ENCODE measurements around the gene C12orf60. TPM values are rescaled to one million over a fixed set of nuclear protein-coding genes. Genes with fewer than 3 reads are reported as not detected.

Gene C12orf60
- total RNA-seq, 1 experiment from 2014 or later: 1.8 TPM

DNA sequence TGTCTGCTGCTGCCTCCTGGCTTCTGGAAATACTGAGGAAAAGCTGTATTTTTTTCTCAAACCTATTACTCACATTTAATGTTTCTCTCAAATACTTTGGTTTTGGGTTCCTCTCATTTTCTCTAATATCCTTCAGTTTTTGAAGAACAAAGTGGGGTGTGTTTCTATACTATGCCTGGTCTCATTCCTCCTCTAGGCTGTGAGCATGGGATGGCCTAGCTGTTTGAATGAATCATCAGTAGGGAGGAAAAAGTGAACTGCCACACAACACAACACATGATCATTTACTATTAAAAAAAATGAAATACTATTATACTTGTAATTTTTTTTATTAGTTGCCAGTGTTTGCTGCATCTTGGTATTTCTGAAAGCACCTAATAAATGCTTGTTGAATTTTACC lies 21.8 kb downstream of the C12orf60 start (continued):
- TF ChIP-seq ATF1 (CRISPR knock-in tag; IDR thresholded peaks at IDR 0.05) (no peak), ZNF396 (CRISPR knock-in tag; IDR thresholded peaks at IDR 0.05; ENCODE audit: borderline replicate concordance) (no peak), FOXP1 (CRISPR knock-in tag; IDR thresholded peaks at IDR 0.05; ENCODE audit: borderline replicate concordance) (no peak), NR1H2 (CRISPR knock-in tag; IDR thresholded peaks at IDR 0.05) (no peak), TEAD4 (CRISPR knock-in tag; IDR thresholded peaks at IDR 0.05) (no peak), CREM (CRISPR knock-in tag; IDR thresholded peaks at IDR 0.05) (no peak), HMGA2 (CRISPR knock-in tag; IDR thresholded peaks at IDR 0.05) (no peak), ZBTB21 (CRISPR knock-in tag; IDR thresholded peaks at IDR 0.05; ENCODE audit: borderline replicate concordance) (no peak), NFATC4 (CRISPR knock-in tag; IDR thresholded peaks at IDR 0.05) (no peak)
- TF ChIP-seq, protein P1, sequence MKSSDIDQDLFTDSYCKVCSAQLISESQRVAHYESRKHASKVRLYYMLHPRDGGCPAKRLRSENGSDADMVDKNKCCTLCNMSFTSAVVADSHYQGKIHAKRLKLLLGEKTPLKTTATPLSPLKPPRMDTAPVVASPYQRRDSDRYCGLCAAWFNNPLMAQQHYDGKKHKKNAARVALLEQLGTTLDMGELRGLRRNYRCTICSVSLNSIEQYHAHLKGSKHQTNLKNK (CRISPR knock-in tag; IDR thresholded peaks at IDR 0.05): no peak
- TF ChIP-seq, protein P2, sequence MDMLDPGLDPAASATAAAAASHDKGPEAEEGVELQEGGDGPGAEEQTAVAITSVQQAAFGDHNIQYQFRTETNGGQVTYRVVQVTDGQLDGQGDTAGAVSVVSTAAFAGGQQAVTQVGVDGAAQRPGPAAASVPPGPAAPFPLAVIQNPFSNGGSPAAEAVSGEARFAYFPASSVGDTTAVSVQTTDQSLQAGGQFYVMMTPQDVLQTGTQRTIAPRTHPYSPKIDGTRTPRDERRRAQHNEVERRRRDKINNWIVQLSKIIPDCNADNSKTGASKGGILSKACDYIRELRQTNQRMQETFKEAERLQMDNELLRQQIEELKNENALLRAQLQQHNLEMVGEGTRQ (CRISPR knock-in tag; IDR thresholded peaks at IDR 0.05): no peak

DNA sequence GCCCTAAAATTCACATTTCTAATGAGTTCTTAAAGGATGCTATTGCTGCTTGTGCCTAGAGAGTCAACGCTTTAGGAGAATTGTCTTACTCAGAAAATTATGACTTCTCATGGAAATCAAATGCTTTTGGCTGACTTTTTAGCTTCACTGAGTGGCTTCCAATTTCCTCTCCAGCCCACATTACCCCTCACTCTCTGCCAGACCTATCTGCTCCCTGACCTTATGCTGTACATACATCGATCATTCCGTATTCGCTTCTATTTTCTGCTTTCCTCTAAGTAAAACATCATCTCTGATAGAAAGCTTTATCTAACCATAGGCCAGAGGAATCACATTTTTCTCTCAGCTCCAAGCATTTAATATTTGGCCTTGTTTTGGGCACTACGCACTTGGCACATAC lies 23.0 kb downstream of the C12orf60 start:
- peaks cover 6% of the 10 kb centered on the region for H3K4me1 Mint-ChIP-seq
- no peaks in the 10 kb centered on the region for H3K27me3 Mint-ChIP-seq (ENCODE audit: low read depth)
- H3K9me3 Mint-ChIP-seq: peaks cover 4% of the 10 kb centered on the region; the same call in 1 of the 2 replicates
- H3K27ac Mint-ChIP-seq: no peak overlapping the region
- TF ChIP-seq EMX1 (CRISPR knock-in tag; IDR thresholded peaks at IDR 0.05): no peak
- no peak for TF ChIP-seq SMAD4 (CRISPR knock-in tag; IDR thresholded peaks at IDR 0.05)
- no peak for TF ChIP-seq CREM (CRISPR knock-in tag; IDR thresholded peaks at IDR 0.05)
- TF ChIP-seq TEAD4 (CRISPR knock-in tag; IDR thresholded peaks at IDR 0.05): no peak
- no peak for TF ChIP-seq TP53 (CRISPR knock-in tag; IDR thresholded peaks at IDR 0.05)
- TF ChIP-seq, protein P3, sequence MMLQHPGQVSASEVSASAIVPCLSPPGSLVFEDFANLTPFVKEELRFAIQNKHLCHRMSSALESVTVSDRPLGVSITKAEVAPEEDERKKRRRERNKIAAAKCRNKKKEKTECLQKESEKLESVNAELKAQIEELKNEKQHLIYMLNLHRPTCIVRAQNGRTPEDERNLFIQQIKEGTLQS (CRISPR knock-in tag; conservative IDR thresholded peaks at IDR 0.05): no peak
- TF ChIP-seq, protein P4, sequence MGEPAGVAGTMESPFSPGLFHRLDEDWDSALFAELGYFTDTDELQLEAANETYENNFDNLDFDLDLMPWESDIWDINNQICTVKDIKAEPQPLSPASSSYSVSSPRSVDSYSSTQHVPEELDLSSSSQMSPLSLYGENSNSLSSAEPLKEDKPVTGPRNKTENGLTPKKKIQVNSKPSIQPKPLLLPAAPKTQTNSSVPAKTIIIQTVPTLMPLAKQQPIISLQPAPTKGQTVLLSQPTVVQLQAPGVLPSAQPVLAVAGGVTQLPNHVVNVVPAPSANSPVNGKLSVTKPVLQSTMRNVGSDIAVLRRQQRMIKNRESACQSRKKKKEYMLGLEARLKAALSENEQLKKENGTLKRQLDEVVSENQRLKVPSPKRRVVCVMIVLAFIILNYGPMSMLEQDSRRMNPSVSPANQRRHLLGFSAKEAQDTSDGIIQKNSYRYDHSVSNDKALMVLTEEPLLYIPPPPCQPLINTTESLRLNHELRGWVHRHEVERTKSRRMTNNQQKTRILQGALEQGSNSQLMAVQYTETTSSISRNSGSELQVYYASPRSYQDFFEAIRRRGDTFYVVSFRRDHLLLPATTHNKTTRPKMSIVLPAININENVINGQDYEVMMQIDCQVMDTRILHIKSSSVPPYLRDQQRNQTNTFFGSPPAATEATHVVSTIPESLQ (CRISPR knock-in tag; IDR thresholded peaks at IDR 0.05): no peak
- TF ChIP-seq, protein P5, sequence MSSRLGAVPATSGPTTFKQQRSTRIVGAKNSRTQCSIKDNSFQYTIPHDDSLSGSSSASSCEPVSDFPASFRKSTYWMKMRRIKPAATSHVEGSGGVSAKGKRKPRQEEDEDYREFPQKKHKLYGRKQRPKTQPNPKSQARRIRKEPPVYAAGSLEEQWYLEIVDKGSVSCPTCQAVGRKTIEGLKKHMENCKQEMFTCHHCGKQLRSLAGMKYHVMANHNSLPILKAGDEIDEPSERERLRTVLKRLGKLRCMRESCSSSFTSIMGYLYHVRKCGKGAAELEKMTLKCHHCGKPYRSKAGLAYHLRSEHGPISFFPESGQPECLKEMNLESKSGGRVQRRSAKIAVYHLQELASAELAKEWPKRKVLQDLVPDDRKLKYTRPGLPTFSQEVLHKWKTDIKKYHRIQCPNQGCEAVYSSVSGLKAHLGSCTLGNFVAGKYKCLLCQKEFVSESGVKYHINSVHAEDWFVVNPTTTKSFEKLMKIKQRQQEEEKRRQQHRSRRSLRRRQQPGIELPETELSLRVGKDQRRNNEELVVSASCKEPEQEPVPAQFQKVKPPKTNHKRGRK (CRISPR knock-in tag; IDR thresholded peaks at IDR 0.05; ENCODE audit: borderline replicate concordance): no peak
- TF ChIP-seq ZNF232 (CRISPR knock-in tag; IDR thresholded peaks at IDR 0.05): no peak
- no peak for DNase-seq (ENCODE audit: low spot score)
- no peaks in the 10 kb centered on the region for H3K36me3 Mint-ChIP-seq
- ATAC-seq: no peak
- H3K4me3 Mint-ChIP-seq: no peak overlapping the region
- POLR2A ChIA-PET: no interaction called here
- CTCF ChIA-PET: no interaction called here

DNA sequence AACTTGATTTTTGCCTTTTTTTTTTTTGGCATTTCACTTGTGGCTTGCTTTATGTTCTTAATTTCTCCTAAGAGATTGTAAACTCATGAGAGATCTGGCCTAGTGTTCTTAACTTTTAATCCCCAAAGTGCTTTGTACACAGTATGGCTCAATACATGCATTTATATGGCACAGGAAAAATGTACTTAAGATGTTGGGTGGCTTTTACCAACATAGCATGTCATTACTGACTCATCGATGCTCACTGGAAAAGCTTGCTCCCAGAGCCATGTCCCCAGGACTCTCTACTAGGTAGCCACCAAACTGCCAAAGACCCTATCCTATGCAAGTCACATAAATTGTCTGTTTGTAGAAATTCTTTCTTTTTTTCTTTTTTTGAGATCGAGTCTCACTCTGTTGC lies 23.6 kb downstream of the C12orf60 start:
- DNase-seq (ENCODE audit: low spot score) (no peak), ATAC-seq (no peak)
- TF ChIP-seq ESRRA (CRISPR knock-in tag; IDR thresholded peaks at IDR 0.05; ENCODE audit: borderline replicate concordance) (no peak), ZNF138 (CRISPR knock-in tag; conservative IDR thresholded peaks at IDR 0.05) (no peak), NR3C1 (CRISPR knock-in tag; conservative IDR thresholded peaks at IDR 0.05; ENCODE audit: low read depth) (no peak)
- TF ChIP-seq, protein P6, sequence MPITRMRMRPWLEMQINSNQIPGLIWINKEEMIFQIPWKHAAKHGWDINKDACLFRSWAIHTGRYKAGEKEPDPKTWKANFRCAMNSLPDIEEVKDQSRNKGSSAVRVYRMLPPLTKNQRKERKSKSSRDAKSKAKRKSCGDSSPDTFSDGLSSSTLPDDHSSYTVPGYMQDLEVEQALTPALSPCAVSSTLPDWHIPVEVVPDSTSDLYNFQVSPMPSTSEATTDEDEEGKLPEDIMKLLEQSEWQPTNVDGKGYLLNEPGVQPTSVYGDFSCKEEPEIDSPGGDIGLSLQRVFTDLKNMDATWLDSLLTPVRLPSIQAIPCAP (CRISPR knock-in tag; IDR thresholded peaks at IDR 0.05): no peak
- TF ChIP-seq, protein P5 (CRISPR knock-in tag; IDR thresholded peaks at IDR 0.05; ENCODE audit: borderline replicate concordance): no peak
- TF ChIP-seq, protein P7, sequence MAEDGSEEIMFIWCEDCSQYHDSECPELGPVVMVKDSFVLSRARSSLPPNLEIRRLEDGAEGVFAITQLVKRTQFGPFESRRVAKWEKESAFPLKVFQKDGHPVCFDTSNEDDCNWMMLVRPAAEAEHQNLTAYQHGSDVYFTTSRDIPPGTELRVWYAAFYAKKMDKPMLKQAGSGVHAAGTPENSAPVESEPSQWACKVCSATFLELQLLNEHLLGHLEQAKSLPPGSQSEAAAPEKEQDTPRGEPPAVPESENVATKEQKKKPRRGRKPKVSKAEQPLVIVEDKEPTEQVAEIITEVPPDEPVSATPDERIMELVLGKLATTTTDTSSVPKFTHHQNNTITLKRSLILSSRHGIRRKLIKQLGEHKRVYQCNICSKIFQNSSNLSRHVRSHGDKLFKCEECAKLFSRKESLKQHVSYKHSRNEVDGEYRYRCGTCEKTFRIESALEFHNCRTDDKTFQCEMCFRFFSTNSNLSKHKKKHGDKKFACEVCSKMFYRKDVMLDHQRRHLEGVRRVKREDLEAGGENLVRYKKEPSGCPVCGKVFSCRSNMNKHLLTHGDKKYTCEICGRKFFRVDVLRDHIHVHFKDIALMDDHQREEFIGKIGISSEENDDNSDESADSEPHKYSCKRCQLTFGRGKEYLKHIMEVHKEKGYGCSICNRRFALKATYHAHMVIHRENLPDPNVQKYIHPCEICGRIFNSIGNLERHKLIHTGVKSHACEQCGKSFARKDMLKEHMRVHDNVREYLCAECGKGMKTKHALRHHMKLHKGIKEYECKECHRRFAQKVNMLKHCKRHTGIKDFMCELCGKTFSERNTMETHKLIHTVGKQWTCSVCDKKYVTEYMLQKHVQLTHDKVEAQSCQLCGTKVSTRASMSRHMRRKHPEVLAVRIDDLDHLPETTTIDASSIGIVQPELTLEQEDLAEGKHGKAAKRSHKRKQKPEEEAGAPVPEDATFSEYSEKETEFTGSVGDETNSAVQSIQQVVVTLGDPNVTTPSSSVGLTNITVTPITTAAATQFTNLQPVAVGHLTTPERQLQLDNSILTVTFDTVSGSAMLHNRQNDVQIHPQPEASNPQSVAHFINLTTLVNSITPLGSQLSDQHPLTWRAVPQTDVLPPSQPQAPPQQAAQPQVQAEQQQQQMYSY (CRISPR knock-in tag; IDR thresholded peaks at IDR 0.05): no peak
- Mint-ChIP-seq H3K27me3 (ENCODE audit: low read depth) (no peaks in the 10 kb centered on the region), H3K36me3 (no peaks in the 10 kb centered on the region), H3K27ac (no peak overlapping the region), H3K4me1 (peaks cover 4% of the 10 kb centered on the region), H3K9me3 (peaks cover 4% of the 10 kb centered on the region; the same call in 1 of the 2 replicates), H3K4me3 (no peak overlapping the region)
- CTCF ChIA-PET: no interaction called here
- POLR2A ChIA-PET: no interaction called here
